Right atrium auricular region (tissue), 2 donors: ENCODE data around the gene GFM1. TPM values are rescaled to one million over a fixed set of nuclear protein-coding genes. Genes with fewer than 3 reads are reported as not detected.

Experiments used
- DNase-seq: peaks from one replicate; pipeline ENCODE4 v3.0.0-alpha.2; 2019; ENCODE audit warnings: low spot score
- H3K27ac ChIP-seq, 2 donors: fragments of 200-600 bp; sonication (generic); 1 replicate in 1 of 2; 2 replicates in 1 of 2; pipeline ENCODE4 v1.5.1; 2016 to 2019
- H3K27me3 ChIP-seq, 2 donors: fragments of 200-600 bp; sonication (generic); one replicate each; pipeline versions ENCODE4 v1.5.1 to v1.6.0; 2017 to 2019
- H3K36me3 ChIP-seq: fragments of 200-600 bp; sonication (generic); one replicate; pipeline ENCODE4 v1.5.1; 2016
- H3K4me1 ChIP-seq, 2 donors: fragments of 200-600 bp; sonication (generic); one replicate each; pipeline versions ENCODE4 v1.5.1 to v1.6.0; 2017 to 2019
- H3K4me3 ChIP-seq, 2 donors: fragments of 200-600 bp; sonication (generic); 1 replicate in 1 of 2; 2 replicates in 1 of 2; pipeline ENCODE4 v1.5.1; 2017 to 2019; ENCODE audit warnings: mild to moderate bottlenecking in 1 of 2, moderate library complexity in 1 of 2
- H3K9me3 ChIP-seq, 2 donors: fragments of 200-600 bp; sonication (generic); one replicate each; pipeline ENCODE4 v1.5.1; 2019
- CTCF ChIP-seq, 2 donors: fragments of 200-600 bp; sonication (generic); IDR thresholded peaks; one replicate each; pipeline ENCODE4 v1.5.1; 2019; ENCODE audit warnings: antibody characterized with exemption in 2 of 2
- total RNA-seq, 2 donors: library from RNA; depleted of rRNA; stranded (reverse); fragments of >200 nt; gene quantifications; one replicate each; pipeline ENCODE4 v1.1.0, GENCODE V29; 2016

Gene GFM1
- total RNA-seq, 2 donors from 2014 or later = 27.0 to 54.5 TPM

- H3K36me3 ChIP-seq = no peaks in the 10 kb centered on the region
- H3K4me3 ChIP-seq = no peak overlapping the region
- H3K27me3 ChIP-seq = no peaks in the 10 kb centered on the region
- no peak overlapping the region for H3K27ac ChIP-seq
- H3K4me1 ChIP-seq = no peaks in the 10 kb centered on the region
- H3K9me3 ChIP-seq = peaks cover 0 to 9% of the 10 kb centered on the region in 2 donors
- no peak for TF ChIP-seq CTCF (IDR thresholded peaks at IDR 0.05)
- DNase-seq = no peak
These were observed 94.8 kb downstream of the GFM1 start for GRCh38 chr3:158739078-158739477.

GRCh38 chr3:158739661-158740060 is 95.3 kb downstream of the GFM1 start:
- Histone ChIP-seq H3K36me3 (no peaks in the 10 kb centered on the region), H3K9me3 (peaks cover 0 to 9% of the 10 kb centered on the region in 2 donors), H3K27me3 (no peaks in the 10 kb centered on the region), H3K27ac (no peak overlapping the region), H3K4me1 (no peaks in the 10 kb centered on the region), H3K4me3 (no peak overlapping the region)
- no peak for TF ChIP-seq CTCF (IDR thresholded peaks at IDR 0.05)
- DNase-seq = no peak

Other genes with a start within 250 kb of the GFM1 start
- gene MLF1, start 73.3 kb upstream of the GFM1 start, total RNA-seq = 100 to 1,000 TPM; 117 to 217 TPM
- gene LXN, start 28.1 kb downstream of the GFM1 start, total RNA-seq = 10 to 100 TPM in 1 of 2 donors, 1 to 10 TPM in 1; 7.3 to 20.5 TPM
- 100 to 1,000 TPM in 1 of 2 donors, 10 to 100 TPM in 1; 10.0 to 291 TPM for gene RARRES1, start 87.9 kb downstream of the GFM1 start, total RNA-seq
- 10 to 100 TPM; 43.9 to 45.6 TPM for gene MFSD1, start 157.5 kb downstream of the GFM1 start, total RNA-seq